22Rv1 (cell line): ENCODE measurements around the gene TMEM121.

Source experiments
- CTCF ChIP-seq: fragments of 450-650 bp; IDR thresholded peaks from 2 replicates; pipeline ENCODE4 v1.5.1; 2017; ENCODE audit warnings: mild to moderate bottlenecking
- ZFX ChIP-seq: fragments of 450-650 bp; IDR thresholded peaks from 2 replicates; pipeline ENCODE4 v1.6.1; 2017; ENCODE audit warnings: antibody characterized with exemption, borderline replicate concordance

GRCh38 chr14:105476831-105477659 is 49.3 kb upstream of the TMEM121 start:
- TF ChIP-seq CTCF = no peak
- TF ChIP-seq ZFX = no peak
